ENCODE data around the gene CACNA2D1.

Gene CACNA2D1

DNA sequence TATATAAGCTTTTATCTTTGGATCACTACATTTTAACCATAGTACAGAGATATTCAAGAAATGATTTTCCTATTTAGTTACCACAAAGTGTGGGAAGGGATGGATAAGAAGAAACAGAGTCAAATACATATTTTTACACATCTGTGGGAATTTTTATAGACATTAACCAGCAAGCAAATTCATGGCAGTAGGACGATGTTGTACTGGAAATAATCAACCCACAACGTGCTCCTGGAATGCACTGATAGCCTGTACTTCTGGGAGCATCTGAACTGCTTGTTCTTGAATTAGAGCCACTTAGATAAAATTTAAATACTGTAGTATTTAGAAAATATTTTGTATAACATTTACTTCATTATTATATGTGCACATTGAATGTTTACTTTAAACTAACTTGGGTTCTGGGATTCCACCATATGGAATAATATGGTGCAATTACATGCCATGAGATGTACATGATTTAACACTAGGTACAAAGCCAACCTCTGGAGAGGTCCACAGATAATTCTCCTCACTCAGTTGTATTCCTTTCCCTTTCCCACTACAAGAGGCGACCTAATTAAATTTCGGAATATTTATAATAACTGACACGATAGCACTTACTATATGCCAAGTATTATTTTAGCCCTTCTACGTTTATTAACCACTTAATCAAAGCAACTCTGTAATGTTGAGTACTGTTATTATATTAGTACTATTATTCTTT, 508.8 kb downstream of the CACNA2D1 start:
- no peak overlapping the region for H2AFZ ChIP-seq
- no peaks in the 10 kb centered on the region for H3K9me3 ChIP-seq (ENCODE audit: control insufficient read depth, low read length)
- TF ChIP-seq, protein P1, sequence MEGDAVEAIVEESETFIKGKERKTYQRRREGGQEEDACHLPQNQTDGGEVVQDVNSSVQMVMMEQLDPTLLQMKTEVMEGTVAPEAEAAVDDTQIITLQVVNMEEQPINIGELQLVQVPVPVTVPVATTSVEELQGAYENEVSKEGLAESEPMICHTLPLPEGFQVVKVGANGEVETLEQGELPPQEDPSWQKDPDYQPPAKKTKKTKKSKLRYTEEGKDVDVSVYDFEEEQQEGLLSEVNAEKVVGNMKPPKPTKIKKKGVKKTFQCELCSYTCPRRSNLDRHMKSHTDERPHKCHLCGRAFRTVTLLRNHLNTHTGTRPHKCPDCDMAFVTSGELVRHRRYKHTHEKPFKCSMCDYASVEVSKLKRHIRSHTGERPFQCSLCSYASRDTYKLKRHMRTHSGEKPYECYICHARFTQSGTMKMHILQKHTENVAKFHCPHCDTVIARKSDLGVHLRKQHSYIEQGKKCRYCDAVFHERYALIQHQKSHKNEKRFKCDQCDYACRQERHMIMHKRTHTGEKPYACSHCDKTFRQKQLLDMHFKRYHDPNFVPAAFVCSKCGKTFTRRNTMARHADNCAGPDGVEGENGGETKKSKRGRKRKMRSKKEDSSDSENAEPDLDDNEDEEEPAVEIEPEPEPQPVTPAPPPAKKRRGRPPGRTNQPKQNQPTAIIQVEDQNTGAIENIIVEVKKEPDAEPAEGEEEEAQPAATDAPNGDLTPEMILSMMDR (IDR thresholded peaks at IDR 0.05), result no peak
- no peak overlapping the region for H3K4me2 ChIP-seq (ENCODE audit: low read length)
- H3K27ac ChIP-seq, result no peak overlapping the region
- no peaks in the 10 kb centered on the region for H3K36me3 ChIP-seq (ENCODE audit: control insufficient read depth, insufficient read depth, low read length)
- H3K9ac ChIP-seq, result no peak overlapping the region
- H3K4me3 ChIP-seq (ENCODE audit: low read depth, low read length), result no peak overlapping the region
- H3K4me1 ChIP-seq, result no peaks in the 10 kb centered on the region
- H3K27me3 ChIP-seq (ENCODE audit: control insufficient read depth, insufficient read depth, low read length), result no peaks in the 10 kb centered on the region
- no peaks in the 10 kb centered on the region for H3K79me2 ChIP-seq

DNA sequence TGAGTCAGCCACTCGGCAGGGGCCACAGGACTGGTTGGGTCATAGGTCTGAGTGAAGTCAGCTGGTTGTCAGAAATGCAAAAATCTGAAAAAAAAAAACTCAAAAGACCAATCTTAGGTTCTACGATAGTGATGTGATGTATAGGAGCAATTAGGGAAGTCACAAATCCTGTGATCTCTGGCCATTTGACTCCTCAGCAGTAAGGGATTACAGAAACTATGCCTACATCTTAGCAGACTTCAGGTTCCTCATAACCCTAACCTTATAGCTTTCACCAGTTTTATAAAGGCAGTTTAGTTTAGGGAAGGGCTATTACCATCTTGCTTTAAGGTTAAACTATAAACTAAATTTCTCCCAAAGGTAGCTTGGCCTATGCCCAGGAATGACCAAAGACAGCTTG, 510.6 kb downstream of the CACNA2D1 start:
- H3K27ac ChIP-seq, result no peak overlapping the region
- no peak overlapping the region for H3K9ac ChIP-seq
- no peak overlapping the region for H3K4me3 ChIP-seq (ENCODE audit: low read depth, low read length)
- no peak overlapping the region for H3K4me2 ChIP-seq (ENCODE audit: low read length)
- TF ChIP-seq, protein P1 (IDR thresholded peaks at IDR 0.05), result no peak
- H3K27me3 ChIP-seq (ENCODE audit: control insufficient read depth, insufficient read depth, low read length), result no peaks in the 10 kb centered on the region
- no peaks in the 10 kb centered on the region for H3K9me3 ChIP-seq (ENCODE audit: control insufficient read depth, low read length)
- H3K79me2 ChIP-seq, result no peaks in the 10 kb centered on the region
- H2AFZ ChIP-seq, result no peak overlapping the region
- no peaks in the 10 kb centered on the region for H3K4me1 ChIP-seq
- no peaks in the 10 kb centered on the region for H3K36me3 ChIP-seq (ENCODE audit: control insufficient read depth, insufficient read depth, low read length)

DNA sequence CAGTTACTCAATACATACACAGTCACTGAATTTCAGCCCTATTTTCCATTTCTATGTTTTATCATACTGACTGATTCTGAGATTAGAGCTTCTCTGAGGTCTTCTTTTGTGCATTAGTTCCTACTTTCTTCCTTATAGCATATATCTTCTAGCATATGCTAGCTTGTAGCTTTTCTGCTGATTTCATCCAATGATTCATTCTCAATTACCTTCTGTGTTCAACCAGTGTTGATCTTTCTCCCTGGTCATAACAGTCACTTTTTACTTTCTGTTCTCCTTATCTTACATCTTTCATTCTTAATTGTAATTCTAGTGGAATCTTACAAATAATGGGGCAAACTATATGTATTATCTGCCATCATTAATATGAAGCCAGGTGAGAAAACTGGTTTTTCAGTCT, 514.2 kb downstream of the CACNA2D1 start:
- no peaks in the 10 kb centered on the region for H3K4me1 ChIP-seq
- no peak overlapping the region for H3K4me2 ChIP-seq (ENCODE audit: low read length)
- H3K36me3 ChIP-seq (ENCODE audit: control insufficient read depth, insufficient read depth, low read length), result no peaks in the 10 kb centered on the region
- no peak overlapping the region for H2AFZ ChIP-seq
- no peaks in the 10 kb centered on the region for H3K27me3 ChIP-seq (ENCODE audit: control insufficient read depth, insufficient read depth, low read length)
- H3K9ac ChIP-seq, result no peak overlapping the region
- H3K27ac ChIP-seq, result no peak overlapping the region
- TF ChIP-seq, protein P1 (IDR thresholded peaks at IDR 0.05), result no peak
- H3K4me3 ChIP-seq (ENCODE audit: low read depth, low read length), result no peak overlapping the region
- no peaks in the 10 kb centered on the region for H3K9me3 ChIP-seq (ENCODE audit: control insufficient read depth, low read length)
- H3K79me2 ChIP-seq, result no peaks in the 10 kb centered on the region

DNA sequence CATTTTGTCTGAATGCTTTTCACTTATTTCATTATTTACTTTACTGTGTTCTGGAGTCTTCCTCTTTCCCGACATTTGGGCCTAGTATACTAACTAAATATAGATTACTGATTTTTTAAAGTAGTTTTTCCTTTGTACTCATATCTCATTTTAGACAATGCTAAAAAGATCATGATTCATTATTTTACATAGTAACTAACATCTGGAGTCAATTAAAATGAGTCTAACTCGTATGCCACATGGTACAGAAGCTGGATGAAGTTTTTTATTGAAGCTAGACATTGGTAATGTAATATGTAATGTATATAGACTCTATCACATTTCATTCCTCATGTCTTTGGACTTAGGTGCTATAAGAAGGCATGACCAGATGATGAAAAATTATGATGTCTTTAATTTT, 517.4 kb downstream of the CACNA2D1 start:
- no peaks in the 10 kb centered on the region for H3K27me3 ChIP-seq (ENCODE audit: control insufficient read depth, insufficient read depth, low read length)
- no peaks in the 10 kb centered on the region for H3K9me3 ChIP-seq (ENCODE audit: control insufficient read depth, low read length)
- TF ChIP-seq, protein P1 (IDR thresholded peaks at IDR 0.05), result no peak
- H3K36me3 ChIP-seq (ENCODE audit: control insufficient read depth, insufficient read depth, low read length), result no peaks in the 10 kb centered on the region
- no peak overlapping the region for H3K4me3 ChIP-seq (ENCODE audit: low read depth, low read length)
- no peak overlapping the region for H2AFZ ChIP-seq
- no peak overlapping the region for H3K27ac ChIP-seq
- no peaks in the 10 kb centered on the region for H3K4me1 ChIP-seq
- no peak overlapping the region for H3K4me2 ChIP-seq (ENCODE audit: low read length)
- no peak overlapping the region for H3K9ac ChIP-seq
- no peaks in the 10 kb centered on the region for H3K79me2 ChIP-seq

DNA sequence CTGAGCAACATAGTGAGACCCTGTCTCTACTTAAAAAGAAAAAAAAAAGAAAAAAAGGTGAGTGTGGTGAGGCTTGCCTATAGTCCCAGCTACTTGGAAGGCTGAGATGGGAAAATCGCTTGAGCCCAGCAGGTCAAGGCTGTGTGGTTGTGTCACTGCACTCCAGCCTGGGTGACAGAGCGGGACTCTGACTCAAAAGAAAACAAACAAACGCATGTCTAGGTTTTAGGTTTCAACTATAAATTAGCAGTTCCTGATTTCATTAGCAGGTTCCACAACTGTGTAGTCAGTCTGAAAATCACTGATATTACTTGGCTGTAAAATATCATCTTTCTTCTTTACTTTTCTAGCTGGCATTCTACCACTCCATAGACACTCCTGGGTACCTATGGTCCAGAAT, 518.0 kb downstream of the CACNA2D1 start:
- Histone ChIP-seq H2AFZ (no peak overlapping the region), H3K4me1 (no peaks in the 10 kb centered on the region), H3K4me2 (ENCODE audit: low read length) (no peak overlapping the region), H3K4me3 (ENCODE audit: low read depth, low read length) (no peak overlapping the region), H3K79me2 (no peaks in the 10 kb centered on the region), H3K27ac (no peak overlapping the region), H3K9ac (no peak overlapping the region), H3K9me3 (ENCODE audit: control insufficient read depth, low read length) (no peaks in the 10 kb centered on the region), H3K27me3 (ENCODE audit: control insufficient read depth, insufficient read depth, low read length) (no peaks in the 10 kb centered on the region), H3K36me3 (ENCODE audit: control insufficient read depth, insufficient read depth, low read length) (no peaks in the 10 kb centered on the region)
- TF ChIP-seq, protein P1 (IDR thresholded peaks at IDR 0.05), result no peak

Measured in parathyroid adenoma (tissue), 2 donors.